Measurements from ENCODE around the gene DNAL1. TPM values are rescaled to one million over a fixed set of nuclear protein-coding genes. Genes with fewer than 3 reads are reported as not detected.
A peak's percentile ranks its signal among the peaks of the same experiment; 100 is the strongest.

DNAL1 gene
- total RNA-seq, 2 donors from 2014 or later = 22.9 to 30.5 TPM

GRCh38 chr14:73752297-73752992, 107.7 kb downstream of the DNAL1 start:
- no peak overlapping the region for H3K27ac Mint-ChIP-seq
- Histone ChIP-seq H3K27me3 (ENCODE audit: control insufficient read depth, insufficient read depth, low read length, poor library complexity, severe bottlenecking) (no peaks in the 10 kb centered on the region), H3K36me3 (ENCODE audit: control insufficient read depth, insufficient read depth, low read length) (no peaks in the 10 kb centered on the region), H3K9ac (ENCODE audit: extremely low read depth, low read length, poor library complexity, severe bottlenecking) (no peak overlapping the region), H3K27ac (ENCODE audit: low read depth, low read length) (no peak overlapping the region), H3K9me3 (ENCODE audit: control insufficient read depth, low read length) (no peaks in the 10 kb centered on the region), H3K4me3 (ENCODE audit: low read length) (no peak overlapping the region), H3K4me1 (ENCODE audit: control insufficient read depth, insufficient read depth, low read length) (peaks cover 9% of the 10 kb centered on the region)
- no peak overlapping the region for H3K4me3 Mint-ChIP-seq
- H3K9me3 Mint-ChIP-seq = no peaks in the 10 kb centered on the region
- H3K4me1 Mint-ChIP-seq = peaks cover 49% of the 10 kb centered on the region
- no peaks in the 10 kb centered on the region for H3K36me3 Mint-ChIP-seq (ENCODE audit: low read depth)
- TF ChIP-seq, protein P1, sequence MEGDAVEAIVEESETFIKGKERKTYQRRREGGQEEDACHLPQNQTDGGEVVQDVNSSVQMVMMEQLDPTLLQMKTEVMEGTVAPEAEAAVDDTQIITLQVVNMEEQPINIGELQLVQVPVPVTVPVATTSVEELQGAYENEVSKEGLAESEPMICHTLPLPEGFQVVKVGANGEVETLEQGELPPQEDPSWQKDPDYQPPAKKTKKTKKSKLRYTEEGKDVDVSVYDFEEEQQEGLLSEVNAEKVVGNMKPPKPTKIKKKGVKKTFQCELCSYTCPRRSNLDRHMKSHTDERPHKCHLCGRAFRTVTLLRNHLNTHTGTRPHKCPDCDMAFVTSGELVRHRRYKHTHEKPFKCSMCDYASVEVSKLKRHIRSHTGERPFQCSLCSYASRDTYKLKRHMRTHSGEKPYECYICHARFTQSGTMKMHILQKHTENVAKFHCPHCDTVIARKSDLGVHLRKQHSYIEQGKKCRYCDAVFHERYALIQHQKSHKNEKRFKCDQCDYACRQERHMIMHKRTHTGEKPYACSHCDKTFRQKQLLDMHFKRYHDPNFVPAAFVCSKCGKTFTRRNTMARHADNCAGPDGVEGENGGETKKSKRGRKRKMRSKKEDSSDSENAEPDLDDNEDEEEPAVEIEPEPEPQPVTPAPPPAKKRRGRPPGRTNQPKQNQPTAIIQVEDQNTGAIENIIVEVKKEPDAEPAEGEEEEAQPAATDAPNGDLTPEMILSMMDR (conservative IDR thresholded peaks at IDR 0.05) = peak; percentile 65
- H3K27me3 Mint-ChIP-seq (ENCODE audit: insufficient read depth) = no peaks in the 10 kb centered on the region
- 86 to 100% methylated on average over 3 to 7 of the region's 7 CpGs for WGBS, 2 experiments (ENCODE audit: insufficient coverage in 1 of 2, insufficient read length in 1 of 2)
- DNase-seq = no peak

Other genes starting within 250 kb of the DNAL1 start
- gene NUMB, start 186.4 kb upstream of the DNAL1 start, total RNA-seq = 10 to 100 TPM; 79.9 to 85.2 TPM
- gene RIOX1, start 154.1 kb upstream of the DNAL1 start, total RNA-seq = 10 to 100 TPM; 20.1 to 21.5 TPM
- 1 to 10 TPM; 4.2 to 4.4 TPM for gene ACOT1, start 107.8 kb upstream of the DNAL1 start, total RNA-seq
- 1 to 10 TPM in 1 of 2 donors, under 1 TPM in 1; 0.46 to 3.2 TPM for gene HEATR4, start 86.0 kb upstream of the DNAL1 start, total RNA-seq
- 10 to 100 TPM in 1 of 2 donors, 1 to 10 TPM in 1; 5.0 to 12.3 TPM for gene ACOT2, start 75.8 kb upstream of the DNAL1 start, total RNA-seq
- gene ACOT4, start 53.1 kb upstream of the DNAL1 start, total RNA-seq = 1 to 10 TPM in 1 of 2 donors, under 1 TPM in 1; 0.97 to 2.0 TPM
- not detected for gene ACOT6, start 32.5 kb upstream of the DNAL1 start, total RNA-seq
- 10 to 100 TPM; 66.9 to 70.4 TPM for gene PNMA1, start 69.4 kb downstream of the DNAL1 start, total RNA-seq
- gene PTGR2, start 206.8 kb downstream of the DNAL1 start, total RNA-seq = 10 to 100 TPM in 1 of 2 donors, 1 to 10 TPM in 1; 7.7 to 21.5 TPM
- 10 to 100 TPM; 34.2 to 40.7 TPM for gene ZNF410, start 241.9 kb downstream of the DNAL1 start, total RNA-seq

Measured in endodermal cell (in vitro differentiated cells).